Natural killer cell (primary cell): ENCODE data around the gene SLAMF8. TPM values are rescaled to one million over a fixed set of nuclear protein-coding genes. Genes with fewer than 3 reads are reported as not detected.

Source experiments
- ATAC-seq, 3 donors: fragments of 150-1000 bp in 2 of 3; fragments of 200-7000 bp in 1 of 3; cut with Tn5 transposase; 1 replicate in 1 of 3; 2 replicates in 2 of 3; pipeline ENCODE4 v1.10.0; 2021; ENCODE audit warnings: mild to moderate bottlenecking in 2 of 3, moderate library complexity in 2 of 3
- DNase-seq, 2 donors: peaks; one replicate each; pipeline versions ENCODE4 v3.0.0 to v3.0.0-alpha.2; 2013 to 2021; ENCODE audit warnings: mixed read lengths in 1 of 2
- H3K27ac ChIP-seq: one replicate; pipeline ENCODE4 v1.5.1; 2013; ENCODE audit warnings: mild to moderate bottlenecking, low read length
- H3K27me3 ChIP-seq: one replicate; pipeline ENCODE4 v1.6.1; 2013; ENCODE audit warnings: low read length; ENCODE audit not compliant: control insufficient read depth, insufficient read depth
- H3K36me3 ChIP-seq: one replicate; pipeline ENCODE4 v1.6.1; 2013; ENCODE audit warnings: low read length; ENCODE audit not compliant: control insufficient read depth, insufficient read depth
- H3K4me1 ChIP-seq: one replicate; pipeline ENCODE4 v1.6.1; 2013; ENCODE audit warnings: low read length; ENCODE audit not compliant: control insufficient read depth, insufficient read depth
- H3K4me3 ChIP-seq: one replicate; pipeline ENCODE4 v1.5.1; 2013; ENCODE audit warnings: low read length
- H3K9me3 ChIP-seq: one replicate; pipeline ENCODE4 v1.6.1; 2013; ENCODE audit warnings: low read length; ENCODE audit not compliant: control insufficient read depth, insufficient read depth
- H3K27ac Mint-ChIP-seq, 2 donors: one replicate each; pipeline ENCODE4 v1.8.0; 2022; ENCODE audit warnings: mild to moderate bottlenecking in 2 of 2, mixed read lengths in 2 of 2, moderate library complexity in 1 of 2
- H3K27me3 Mint-ChIP-seq, 2 donors: one replicate each; pipeline ENCODE4 v1.8.0; 2022; ENCODE audit warnings: low read depth in 2 of 2, mixed read lengths in 2 of 2
- H3K36me3 Mint-ChIP-seq: one replicate; pipeline ENCODE4 v1.8.0; 2022; ENCODE audit warnings: mixed read lengths
- H3K4me1 Mint-ChIP-seq, 2 donors: one replicate each; pipeline ENCODE4 v1.8.0; 2022; ENCODE audit warnings: mixed read lengths in 2 of 2
- H3K4me3 Mint-ChIP-seq: one replicate; pipeline ENCODE4 v1.8.0; 2022; ENCODE audit warnings: mild to moderate bottlenecking, moderate library complexity, mixed read lengths
- H3K9me3 Mint-ChIP-seq, 2 donors: one replicate each; pipeline ENCODE4 v1.8.0; 2022; ENCODE audit warnings: mixed read lengths in 2 of 2
- WGBS: methylation state at CpG from one replicate; pipeline ENCODE4 v1.1.7; 2013; ENCODE audit warnings: missing lambda C conversion rate; ENCODE audit not compliant: insufficient coverage; 5-methylcytosine and 5-hydroxymethylcytosine counted together
- intact Hi-C: fragments of 100-400 bp; cut with micrococcal nuclease; formaldehyde crosslinking; loops from one replicate; pipeline ENCODE4 v1.14.2; 2022
- total RNA-seq, 4 donors: library from RNA; stranded (reverse); fragments of 120-200 nt in 1 of 4; gene quantifications; one replicate each; pipeline versions ENCODE4 v1.2.3 to v1.2.4, GENCODE V29; 2013 to 2022
- TF ChIP-seq, protein P1 (sequence below): fragments of 200-600 bp; IDR thresholded peaks from one replicate; pipeline ENCODE4 v1.8.0; 2022; ENCODE audit warnings: antibody characterized with exemption

SLAMF8 gene
- total RNA-seq = 1 to 10 TPM in 2 of 3 donors, under 1 TPM in 1; 0.64 to 4.4 (median 2.8) TPM
- total RNA-seq (2013) = 3.4 TPM

DNA sequence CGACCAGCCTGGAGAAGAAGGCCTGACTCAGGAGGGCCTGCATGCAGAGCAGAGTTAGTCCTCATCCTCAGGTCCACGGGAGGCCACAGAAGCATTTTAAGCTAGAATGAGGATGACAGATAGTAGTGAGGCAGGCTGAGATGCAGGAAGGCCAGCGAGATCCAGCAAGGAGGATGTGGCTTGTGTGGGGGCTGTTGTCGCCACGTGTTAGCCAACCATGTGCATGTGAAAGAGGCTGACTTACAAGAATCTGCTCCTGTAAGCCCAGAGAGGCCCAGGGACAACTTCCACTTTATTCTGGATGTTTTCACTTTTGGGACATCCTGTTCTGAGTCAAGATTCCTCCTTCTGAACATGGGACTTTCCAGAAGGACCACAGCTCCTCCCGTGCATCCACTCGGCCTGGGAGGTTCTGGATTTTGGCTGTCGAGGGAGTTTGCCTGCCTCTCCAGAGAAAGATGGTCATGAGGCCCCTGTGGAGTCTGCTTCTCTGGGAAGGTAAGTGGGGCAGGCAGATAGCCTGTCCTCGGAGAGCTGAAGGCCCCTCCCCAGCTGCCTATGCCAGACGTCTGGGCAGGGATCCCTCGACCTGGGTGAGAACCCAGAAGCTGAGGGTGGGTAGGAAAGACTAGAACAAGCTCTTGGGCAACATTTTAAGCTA lies at the start of gene SLAMF8:
Gene SLAMF8 (plus strand): TSS at position 433 of the 661 bp plus-strand sequence. CDS start 26 bp downstream, at position 459.
- peak; percentile 78 to 87 (median 85) for ATAC-seq
- peaks cover 85 to 92% of the 10 kb centered on the region in 2 donors for H3K4me1 Mint-ChIP-seq
- H3K4me1 ChIP-seq = peaks cover 86% of the 10 kb centered on the region

DNA sequence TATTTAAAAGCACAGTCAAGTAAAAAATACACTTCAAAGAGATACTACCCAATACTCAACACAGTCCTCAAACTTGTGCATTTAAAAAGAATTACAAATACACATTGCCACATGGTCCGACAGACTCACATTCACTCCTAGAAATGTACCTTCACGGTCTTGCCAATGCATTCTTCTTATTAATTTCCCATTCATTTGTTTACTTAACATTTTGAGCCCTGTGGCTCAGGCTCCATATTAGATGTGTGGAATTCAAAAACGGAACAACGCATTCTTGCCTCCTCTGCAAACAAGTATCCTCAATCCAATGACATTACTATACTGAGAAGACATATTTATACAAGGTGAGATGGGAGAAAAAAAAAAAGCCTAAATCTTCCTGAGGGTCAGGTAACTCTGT lies 48.4 kb upstream of the SLAMF8 start:
- H3K4me1 ChIP-seq = peaks cover 10% of the 10 kb centered on the region
- peaks cover 0 to 12% of the 10 kb centered on the region in 2 donors for H3K27me3 Mint-ChIP-seq
- WGBS = 94% methylated on average over 2 of the region's 4 CpGs
- H3K36me3 ChIP-seq = no peaks in the 10 kb centered on the region
- DNase-seq (no peak), ATAC-seq (no peak)
- H3K4me3 ChIP-seq = no peak overlapping the region
- H3K4me1 Mint-ChIP-seq = peaks cover 9 to 24% of the 10 kb centered on the region in 2 donors
- no peaks in the 10 kb centered on the region for H3K27me3 ChIP-seq
- no peaks in the 10 kb centered on the region for H3K9me3 Mint-ChIP-seq
- TF ChIP-seq, protein P1, sequence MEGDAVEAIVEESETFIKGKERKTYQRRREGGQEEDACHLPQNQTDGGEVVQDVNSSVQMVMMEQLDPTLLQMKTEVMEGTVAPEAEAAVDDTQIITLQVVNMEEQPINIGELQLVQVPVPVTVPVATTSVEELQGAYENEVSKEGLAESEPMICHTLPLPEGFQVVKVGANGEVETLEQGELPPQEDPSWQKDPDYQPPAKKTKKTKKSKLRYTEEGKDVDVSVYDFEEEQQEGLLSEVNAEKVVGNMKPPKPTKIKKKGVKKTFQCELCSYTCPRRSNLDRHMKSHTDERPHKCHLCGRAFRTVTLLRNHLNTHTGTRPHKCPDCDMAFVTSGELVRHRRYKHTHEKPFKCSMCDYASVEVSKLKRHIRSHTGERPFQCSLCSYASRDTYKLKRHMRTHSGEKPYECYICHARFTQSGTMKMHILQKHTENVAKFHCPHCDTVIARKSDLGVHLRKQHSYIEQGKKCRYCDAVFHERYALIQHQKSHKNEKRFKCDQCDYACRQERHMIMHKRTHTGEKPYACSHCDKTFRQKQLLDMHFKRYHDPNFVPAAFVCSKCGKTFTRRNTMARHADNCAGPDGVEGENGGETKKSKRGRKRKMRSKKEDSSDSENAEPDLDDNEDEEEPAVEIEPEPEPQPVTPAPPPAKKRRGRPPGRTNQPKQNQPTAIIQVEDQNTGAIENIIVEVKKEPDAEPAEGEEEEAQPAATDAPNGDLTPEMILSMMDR = no peak
- H3K9me3 ChIP-seq = no peaks in the 10 kb centered on the region
- intact Hi-C loops = no loop called here
- no peak overlapping the region for H3K4me3 Mint-ChIP-seq
- H3K27ac Mint-ChIP-seq = no peak overlapping the region
- H3K27ac ChIP-seq = no peak overlapping the region
- no peaks in the 10 kb centered on the region for H3K36me3 Mint-ChIP-seq

More for the DNA sequence above, at the start of gene SLAMF8:
- peak within 1 kb of the TSS; percentile 3 for H3K4me3 ChIP-seq
- peak within 1 kb of the TSS; percentile 42 for H3K27ac ChIP-seq
- H3K4me3 Mint-ChIP-seq = peak within 1 kb of the TSS; percentile 62
- TF ChIP-seq, protein P1 = no peak
- no peaks in the 10 kb centered on the region for H3K27me3 ChIP-seq
- H3K9me3 Mint-ChIP-seq = peaks cover 5 to 6% of the 10 kb centered on the region in 2 donors
- WGBS = 30% methylated on average over 11 of the region's 11 CpGs
- peaks cover 10% of the 10 kb centered on the region for H3K36me3 Mint-ChIP-seq
- H3K36me3 ChIP-seq = no peaks in the 10 kb centered on the region
- H3K27ac Mint-ChIP-seq = peak within 1 kb of the TSS; percentile 90 to 92
- intact Hi-C loops = loop anchor here (2.0 to 10.0 kb wide), 2 partner anchors 26 to 1248 kb away; no protein-coding TSS in a partner anchor
- H3K9me3 ChIP-seq = peaks cover 24% of the 10 kb centered on the region
- H3K27me3 Mint-ChIP-seq = peaks cover 20 to 24% of the 10 kb centered on the region in 2 donors
- DNase-seq = peak; percentile 80 to 81

DNA sequence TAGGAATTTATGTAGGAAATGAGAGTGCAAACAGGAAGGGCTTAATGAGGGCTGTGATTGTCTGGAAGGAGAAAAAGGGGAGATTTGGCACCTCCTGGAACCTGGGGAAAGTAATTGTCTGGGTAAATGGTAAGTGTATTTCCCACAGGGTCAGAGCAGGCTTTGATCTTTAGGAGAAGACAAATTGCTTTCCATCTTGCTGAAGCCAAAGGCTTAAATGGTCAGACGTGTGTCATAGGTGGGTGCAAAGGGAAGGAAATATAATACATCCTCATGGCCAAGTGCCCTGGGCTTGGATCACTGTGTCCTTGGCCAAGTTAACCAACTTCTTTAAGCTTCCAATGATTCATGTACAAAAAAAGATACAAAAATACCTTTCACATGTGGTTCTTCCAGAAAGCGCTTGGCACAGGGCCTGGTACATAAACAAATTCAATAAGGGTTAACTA lies 47.2 kb upstream of the SLAMF8 start:
- intact Hi-C loops = no loop called here
- no peak for ATAC-seq
- Mint-ChIP-seq H3K36me3 (no peaks in the 10 kb centered on the region), H3K27ac (peak overlapping the region; percentile 17 to 72), H3K9me3 (no peaks in the 10 kb centered on the region), H3K27me3 (peaks cover 0 to 6% of the 10 kb centered on the region in 2 donors), H3K4me3 (peak overlapping the region; percentile 87), H3K4me1 (peaks cover 14 to 29% of the 10 kb centered on the region in 2 donors)
- 91% methylated on average over 2 of the region's 2 CpGs for WGBS
- Histone ChIP-seq H3K4me3 (no peak overlapping the region), H3K9me3 (no peaks in the 10 kb centered on the region), H3K27me3 (no peaks in the 10 kb centered on the region), H3K27ac (no peak overlapping the region), H3K36me3 (no peaks in the 10 kb centered on the region), H3K4me1 (peaks cover 10% of the 10 kb centered on the region)
- TF ChIP-seq, protein P1 = no peak
- DNase-seq = no peak
